Breast epithelium (tissue), 3 donors: Measurements from ENCODE around the gene EIF2B2.

ENCODE experiments used
- POLR2A ChIP-seq: fragments of 450-650 bp; IDR thresholded peaks from one replicate; pipeline ENCODE4 v1.6.1; 2016; ENCODE audit warnings: antibody characterized with exemption, mild to moderate bottlenecking, moderate library complexity
- POLR2AphosphoS5 ChIP-seq, 3 donors: sonication (generic); formaldehyde crosslinking; IDR thresholded peaks; one replicate each; pipeline ENCODE4 v1.6.1; 2017; ENCODE audit warnings: antibody characterized with exemption in 3 of 3
- TF ChIP-seq, protein P1 (sequence below), 3 donors: fragments of 450-650 bp; IDR thresholded peaks; one replicate each; pipeline ENCODE4 v1.5.1; 2016 to 2017; ENCODE audit warnings: antibody characterized with exemption in 3 of 3, mild to moderate bottlenecking in 3 of 3, moderate library complexity in 3 of 3

DNA sequence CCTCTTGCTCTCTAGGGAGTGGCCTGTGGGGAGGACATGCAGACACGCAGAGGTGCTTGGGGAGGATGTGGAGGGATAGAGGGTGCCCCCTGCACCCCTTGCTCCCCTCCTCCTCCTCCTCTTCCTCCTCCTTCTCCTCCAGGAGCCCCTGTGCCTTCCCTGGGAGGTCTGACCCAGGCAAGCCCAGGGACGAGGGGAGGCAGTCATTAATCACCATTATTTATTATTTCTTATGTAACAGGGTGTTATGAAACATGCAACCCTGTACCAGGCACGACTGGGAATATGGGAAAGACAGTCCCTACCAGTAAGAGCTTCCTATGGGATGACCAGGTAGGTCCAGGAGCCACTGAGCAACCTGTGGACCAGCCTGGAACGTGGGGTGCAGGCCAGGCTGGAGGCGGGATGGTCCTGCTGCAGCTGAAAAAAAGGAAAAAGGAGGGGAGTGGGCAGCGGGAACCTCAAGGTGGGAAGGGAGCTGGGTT is 24.8 kb upstream of the EIF2B2 start:
- TF ChIP-seq, protein P1, sequence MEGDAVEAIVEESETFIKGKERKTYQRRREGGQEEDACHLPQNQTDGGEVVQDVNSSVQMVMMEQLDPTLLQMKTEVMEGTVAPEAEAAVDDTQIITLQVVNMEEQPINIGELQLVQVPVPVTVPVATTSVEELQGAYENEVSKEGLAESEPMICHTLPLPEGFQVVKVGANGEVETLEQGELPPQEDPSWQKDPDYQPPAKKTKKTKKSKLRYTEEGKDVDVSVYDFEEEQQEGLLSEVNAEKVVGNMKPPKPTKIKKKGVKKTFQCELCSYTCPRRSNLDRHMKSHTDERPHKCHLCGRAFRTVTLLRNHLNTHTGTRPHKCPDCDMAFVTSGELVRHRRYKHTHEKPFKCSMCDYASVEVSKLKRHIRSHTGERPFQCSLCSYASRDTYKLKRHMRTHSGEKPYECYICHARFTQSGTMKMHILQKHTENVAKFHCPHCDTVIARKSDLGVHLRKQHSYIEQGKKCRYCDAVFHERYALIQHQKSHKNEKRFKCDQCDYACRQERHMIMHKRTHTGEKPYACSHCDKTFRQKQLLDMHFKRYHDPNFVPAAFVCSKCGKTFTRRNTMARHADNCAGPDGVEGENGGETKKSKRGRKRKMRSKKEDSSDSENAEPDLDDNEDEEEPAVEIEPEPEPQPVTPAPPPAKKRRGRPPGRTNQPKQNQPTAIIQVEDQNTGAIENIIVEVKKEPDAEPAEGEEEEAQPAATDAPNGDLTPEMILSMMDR (IDR thresholded peaks at IDR 0.05), result no peak
- TF ChIP-seq POLR2A (no peak), POLR2AphosphoS5 (IDR thresholded peaks at IDR 0.05) (no peak)
